Ascending aorta (tissue), 1 donor: ENCODE measurements around the gene OR51T1. TPM values are rescaled to one million over a fixed set of nuclear protein-coding genes. Genes with fewer than 3 reads are reported as not detected.

ENCODE experiments used
- total RNA-seq: library from RNA; depleted of rRNA; stranded (reverse); fragments of >200 nt; gene quantifications from one replicate; pipeline ENCODE4 v1.1.0, GENCODE V29; 2016

Gene OR51T1
- total RNA-seq, 1 donor from 2014 or later = not detected

Other genes with a start within 250 kb of the OR51T1 start
- not detected for gene OR51D1, start 244.4 kb upstream of the OR51T1 start, total RNA-seq
- gene OR51E1, start 237.9 kb upstream of the OR51T1 start, total RNA-seq = 1.7 TPM
- gene OR51E2, start 184.0 kb upstream of the OR51T1 start, total RNA-seq = 2.0 TPM
- gene MMP26, start 177.1 kb upstream of the OR51T1 start, total RNA-seq = not detected
- gene OR51F1, start 112.0 kb upstream of the OR51T1 start, total RNA-seq = not detected
- gene OR52R1, start 77.5 kb upstream of the OR51T1 start, total RNA-seq = not detected
- gene OR51F2, start 60.6 kb upstream of the OR51T1 start, total RNA-seq = not detected
- gene OR51S1, start 32.7 kb upstream of the OR51T1 start, total RNA-seq = not detected
- gene OR51A7, start 21.9 kb downstream of the OR51T1 start, total RNA-seq = not detected
- gene OR51G2, start 37.5 kb downstream of the OR51T1 start, total RNA-seq = not detected
- gene OR51G1, start 42.4 kb downstream of the OR51T1 start, total RNA-seq = not detected
- not detected for gene OR51A4, start 65.7 kb downstream of the OR51T1 start, total RNA-seq
- gene OR51A2, start 73.8 kb downstream of the OR51T1 start, total RNA-seq = not detected
- not detected for gene OR51L1, start 113.0 kb downstream of the OR51T1 start, total RNA-seq
- gene OR52J3, start 164.6 kb downstream of the OR51T1 start, total RNA-seq = not detected
- gene OR52E2, start 177.7 kb downstream of the OR51T1 start, total RNA-seq = not detected
- not detected for gene OR52E1, start 187.7 kb downstream of the OR51T1 start, total RNA-seq